ENCODE measurements around the gene MMP21.

- no peak for TF ChIP-seq CTBP1 (IDR thresholded peaks at IDR 0.05; ENCODE audit: borderline replicate concordance)
- TF ChIP-seq L3MBTL2 (conservative IDR thresholded peaks at IDR 0.05) = no peak
- TF ChIP-seq SP1 (IDR thresholded peaks at IDR 0.05) = no peak
- no peak for TF ChIP-seq FOXK2 (IDR thresholded peaks at IDR 0.05)
- no peak for TF ChIP-seq HDGF (IDR thresholded peaks at IDR 0.05; ENCODE audit: borderline replicate concordance)
- no peak for TF ChIP-seq FOXM1 (IDR thresholded peaks at IDR 0.05; ENCODE audit: borderline replicate concordance)
- TF ChIP-seq SUZ12 (IDR thresholded peaks at IDR 0.05) = no peak
These were observed 30.7 kb downstream of the MMP21 start for GRCh38 chr10:125744909-125745308.
